Measurements from ENCODE around the gene ALDH5A1.

DNA sequence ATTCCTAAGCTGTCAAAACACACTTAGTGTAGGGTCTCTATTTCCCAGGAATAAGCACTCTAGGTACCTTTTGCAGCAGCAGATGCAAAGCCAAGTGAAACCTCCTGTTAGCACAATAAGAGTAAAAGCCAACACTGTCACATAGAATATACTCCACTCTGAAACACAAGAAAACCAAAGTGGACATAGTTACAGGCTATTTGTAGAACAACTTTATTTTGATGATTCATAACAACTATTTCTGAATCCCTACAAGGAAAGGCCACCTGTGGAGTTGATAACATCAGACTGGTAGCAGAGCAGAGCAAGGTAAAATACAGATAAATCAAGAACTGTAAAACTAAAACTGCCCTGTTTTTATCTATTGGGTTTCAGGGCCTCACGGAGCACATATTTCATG, 59.7 kb downstream of the ALDH5A1 start:
- TF ChIP-seq, protein P1, sequence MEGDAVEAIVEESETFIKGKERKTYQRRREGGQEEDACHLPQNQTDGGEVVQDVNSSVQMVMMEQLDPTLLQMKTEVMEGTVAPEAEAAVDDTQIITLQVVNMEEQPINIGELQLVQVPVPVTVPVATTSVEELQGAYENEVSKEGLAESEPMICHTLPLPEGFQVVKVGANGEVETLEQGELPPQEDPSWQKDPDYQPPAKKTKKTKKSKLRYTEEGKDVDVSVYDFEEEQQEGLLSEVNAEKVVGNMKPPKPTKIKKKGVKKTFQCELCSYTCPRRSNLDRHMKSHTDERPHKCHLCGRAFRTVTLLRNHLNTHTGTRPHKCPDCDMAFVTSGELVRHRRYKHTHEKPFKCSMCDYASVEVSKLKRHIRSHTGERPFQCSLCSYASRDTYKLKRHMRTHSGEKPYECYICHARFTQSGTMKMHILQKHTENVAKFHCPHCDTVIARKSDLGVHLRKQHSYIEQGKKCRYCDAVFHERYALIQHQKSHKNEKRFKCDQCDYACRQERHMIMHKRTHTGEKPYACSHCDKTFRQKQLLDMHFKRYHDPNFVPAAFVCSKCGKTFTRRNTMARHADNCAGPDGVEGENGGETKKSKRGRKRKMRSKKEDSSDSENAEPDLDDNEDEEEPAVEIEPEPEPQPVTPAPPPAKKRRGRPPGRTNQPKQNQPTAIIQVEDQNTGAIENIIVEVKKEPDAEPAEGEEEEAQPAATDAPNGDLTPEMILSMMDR (conservative IDR thresholded peaks at IDR 0.05), result no peak
- TF ChIP-seq ZFX (IDR thresholded peaks at IDR 0.05), result no peak
